ENCODE results near the gene LUC7L2. TPM values are rescaled to one million over a fixed set of nuclear protein-coding genes. Genes with fewer than 3 reads are reported as not detected.
"Not testable (repeated sequence)": the region's sequence is repeated elsewhere in the genome, so short reads cannot be mapped to it uniquely, and the experiment has no call there.

LUC7L2 gene
- total RNA-seq, 1 donor: 57.0 TPM

- no peak for TF ChIP-seq CTCF (IDR thresholded peaks at IDR 0.05; ENCODE audit: insufficient read depth, low read depth, low read length)
- DNase-seq (ENCODE audit: low read depth): no peak
- H3K4me3 ChIP-seq (ENCODE audit: low read depth, low read length): no peak overlapping the region
These were observed 66.7 kb downstream of the LUC7L2 start for GRCh38 chr7:139426258-139427028.

- DNase-seq (ENCODE audit: low read depth): no peak
- TF ChIP-seq CTCF (IDR thresholded peaks at IDR 0.05; ENCODE audit: insufficient read depth, low read depth, low read length): no peak
- no peak overlapping the region for H3K4me3 ChIP-seq (ENCODE audit: low read depth, low read length)
These were observed 67.3 kb downstream of the LUC7L2 start for GRCh38 chr7:139427029-139427420.

- no peak for DNase-seq (ENCODE audit: low read depth)
- H3K4me3 ChIP-seq (ENCODE audit: low read depth, low read length): no peak overlapping the region
- TF ChIP-seq CTCF (IDR thresholded peaks at IDR 0.05; ENCODE audit: insufficient read depth, low read depth, low read length): no peak
These were observed 68.1 kb downstream of the LUC7L2 start for GRCh38 chr7:139427788-139428187.

GRCh38 chr7:139429735-139430134, 70.0 kb downstream of the LUC7L2 start:
- not testable (repeated sequence) for DNase-seq (ENCODE audit: low read depth); H3K4me3 ChIP-seq (ENCODE audit: low read depth, low read length)

GRCh38 chr7:139430443-139430842, 70.7 kb downstream of the LUC7L2 start:
- DNase-seq (ENCODE audit: low read depth): no peak
- TF ChIP-seq CTCF (IDR thresholded peaks at IDR 0.05; ENCODE audit: insufficient read depth, low read depth, low read length): no peak
- no peak overlapping the region for H3K4me3 ChIP-seq (ENCODE audit: low read depth, low read length)

GRCh38 chr7:139431010-139431409, 71.3 kb downstream of the LUC7L2 start:
- no peak for DNase-seq (ENCODE audit: low read depth)

GRCh38 chr7:139431459-139431858, 71.8 kb downstream of the LUC7L2 start:
- no peak overlapping the region for H3K4me3 ChIP-seq (ENCODE audit: low read depth, low read length)
- DNase-seq (ENCODE audit: low read depth): no peak
- TF ChIP-seq CTCF (IDR thresholded peaks at IDR 0.05; ENCODE audit: insufficient read depth, low read depth, low read length): no peak

More at GRCh38 chr7:139431010-139431409, 71.3 kb downstream of the LUC7L2 start:
- no peak overlapping the region for H3K4me3 ChIP-seq (ENCODE audit: low read depth, low read length)
- TF ChIP-seq CTCF (IDR thresholded peaks at IDR 0.05; ENCODE audit: insufficient read depth, low read depth, low read length): no peak
